SU-DHL-6 (cell line): ENCODE results near the gene EN1.

Experiments used
- H2AFZ ChIP-seq: fragments of 200-600 bp; sonication (generic); 2 replicates; pipeline ENCODE4 v1.6.1; 2014; ENCODE audit warnings: low read depth, mild to moderate bottlenecking, moderate library complexity, mixed read lengths, antibody characterized with exemption, low read length; ENCODE audit not compliant: severe bottlenecking
- H3F3A ChIP-seq: fragments of 200-600 bp; shearing (Covaris generic); 2 replicates; pipeline ENCODE4 v1.6.0; 2016; ENCODE audit warnings: antibody characterized with exemption, mild to moderate bottlenecking; ENCODE audit not compliant: insufficient read depth
- H3K27ac ChIP-seq: fragments of 200-600 bp; sonication (generic); 2 replicates; pipeline ENCODE4 v1.5.1; 2016; ENCODE audit warnings: low read depth, mild to moderate bottlenecking, low read length, moderate library complexity, mixed read lengths
- H3K27me3 ChIP-seq: fragments of 200-600 bp; sonication (generic), shearing (Covaris generic); 2 replicates; pipeline ENCODE4 v1.6.0; 2014; ENCODE audit warnings: mild to moderate bottlenecking, low read length
- H3K36me3 ChIP-seq: fragments of 200-600 bp; sonication (generic); 2 replicates; pipeline ENCODE4 v1.6.1; 2014; ENCODE audit warnings: mild to moderate bottlenecking, low read length, mixed read lengths
- H3K4me2 ChIP-seq: fragments of 300-600, 200-600 bp; shearing (Covaris generic), sonication (generic); 2 replicates; pipeline ENCODE4 v1.6.0; 2014; ENCODE audit warnings: low read length, low read depth, mild to moderate bottlenecking; ENCODE audit not compliant: poor library complexity, severe bottlenecking
- H3K4me3 ChIP-seq: fragments of 200-600 bp; sonication (generic); 2 replicates; pipeline ENCODE4 v1.5.1; 2014; ENCODE audit warnings: antibody characterized with exemption, low read length, mild to moderate bottlenecking, mixed read lengths; ENCODE audit not compliant: insufficient read depth, poor library complexity, severe bottlenecking
- H3K79me2 ChIP-seq: fragments of 200-600 bp; sonication (generic); 2 replicates; pipeline ENCODE4 v1.6.1; 2014; ENCODE audit warnings: mild to moderate bottlenecking, low read length, moderate library complexity; ENCODE audit not compliant: insufficient read depth
- H3K9ac ChIP-seq: fragments of 200-600 bp; sonication (generic); 2 replicates; pipeline ENCODE4 v1.7.0; 2014; ENCODE audit warnings: mild to moderate bottlenecking, low read length
- H3K9me2 ChIP-seq: fragments of 200-600 bp; sonication (generic); replicated peaks from 2 replicates; pipeline ENCODE4 v1.6.1; 2014; ENCODE audit warnings: low read length; ENCODE audit not compliant: insufficient read depth
- H3K9me3 ChIP-seq: fragments of 200-600 bp; sonication (generic); 2 replicates; pipeline ENCODE4 v1.6.1; 2014; ENCODE audit warnings: low read length, mixed read lengths; ENCODE audit not compliant: insufficient read depth
- H4K20me1 ChIP-seq: fragments of 200-600 bp; sonication (generic); 2 replicates; pipeline ENCODE4 v1.6.1; 2014; ENCODE audit warnings: low read depth, mild to moderate bottlenecking, antibody characterized with exemption, low read length, moderate library complexity, mixed read lengths
- CTCF ChIP-seq: fragments of 200-600 bp; sonication (generic); IDR thresholded peaks from one replicate; pipeline ENCODE4 v1.5.1; 2017; ENCODE audit warnings: antibody characterized with exemption, mild to moderate bottlenecking, low read length, moderate library complexity; ENCODE audit not compliant: insufficient read depth, poor library complexity, severe bottlenecking
- EZH2phosphoT487 ChIP-seq: fragments of 200-600 bp; sonication (generic), shearing (Covaris generic); conservative IDR thresholded peaks from 2 replicates; pipeline ENCODE4 v1.6.1; 2018; ENCODE audit warnings: mild to moderate bottlenecking, antibody characterized with exemption, low read length, moderate library complexity, mixed read lengths

The EN1 gene

DNA sequence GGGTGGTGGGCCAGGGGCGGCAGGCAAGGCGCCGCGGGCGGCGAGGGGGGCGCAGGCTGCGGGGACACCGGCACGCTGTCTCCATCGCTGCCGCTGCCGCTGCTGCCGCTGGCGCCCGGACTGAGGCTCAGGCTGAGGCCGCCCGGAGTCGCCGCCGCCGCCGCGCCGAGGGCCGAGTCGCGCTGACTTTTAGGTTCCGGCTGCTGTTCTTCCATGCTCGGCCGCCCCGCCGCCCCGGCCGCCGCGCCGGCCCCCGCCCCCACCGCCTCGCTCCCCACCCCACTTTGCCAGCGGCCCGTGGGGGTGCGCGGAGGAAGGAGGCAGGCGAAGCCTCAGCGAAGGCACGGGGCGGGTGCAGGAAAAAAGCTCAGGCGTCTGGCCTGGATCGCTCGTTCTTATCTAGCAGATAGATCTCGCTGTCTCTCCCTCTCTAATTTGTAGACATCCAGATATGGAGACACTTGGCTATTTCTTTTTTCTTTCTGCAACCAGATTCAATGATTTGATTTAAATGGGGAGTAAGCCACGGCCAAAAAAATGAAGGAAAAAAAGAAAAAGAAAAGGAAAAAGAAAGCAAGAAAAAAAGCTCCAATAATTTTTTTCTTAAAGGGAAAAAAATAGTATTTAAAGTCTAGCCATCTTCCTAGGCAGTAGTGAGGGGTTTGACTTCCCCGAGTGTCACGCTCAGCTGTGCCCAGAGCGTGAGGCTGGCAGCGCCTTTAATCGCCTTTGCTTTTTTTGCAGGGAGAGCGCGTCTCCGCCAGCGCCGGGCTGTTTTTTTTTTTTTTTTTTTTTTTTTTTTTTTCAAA is at the start of gene EN1:
Gene EN1, minus strand, starts transcription at position 696 of the 809 bp plus-strand sequence. Its CDS starts 481 bp downstream, at position 215.
- H3K79me2 ChIP-seq = no peaks in the 10 kb centered on the region
- no peak within 1 kb of the TSS for H3K4me2 ChIP-seq
- no peak within 1 kb of the TSS for H3K27ac ChIP-seq
- H2AFZ ChIP-seq = no peak within 1 kb of the TSS
- H3K9ac ChIP-seq = no peak within 1 kb of the TSS
- no peaks in the 10 kb centered on the region for H3K9me3 ChIP-seq
- no peaks in the 10 kb centered on the region for H3K9me2 ChIP-seq
- no peaks in the 10 kb centered on the region for H3K27me3 ChIP-seq
- no peaks in the 10 kb centered on the region for H3K36me3 ChIP-seq
- TF ChIP-seq EZH2phosphoT487 (no peak), CTCF (no peak)
- no peak within 1 kb of the TSS for H3K4me3 ChIP-seq
- H3F3A ChIP-seq = no peaks in the 10 kb centered on the region
- no peaks in the 10 kb centered on the region for H4K20me1 ChIP-seq

DNA sequence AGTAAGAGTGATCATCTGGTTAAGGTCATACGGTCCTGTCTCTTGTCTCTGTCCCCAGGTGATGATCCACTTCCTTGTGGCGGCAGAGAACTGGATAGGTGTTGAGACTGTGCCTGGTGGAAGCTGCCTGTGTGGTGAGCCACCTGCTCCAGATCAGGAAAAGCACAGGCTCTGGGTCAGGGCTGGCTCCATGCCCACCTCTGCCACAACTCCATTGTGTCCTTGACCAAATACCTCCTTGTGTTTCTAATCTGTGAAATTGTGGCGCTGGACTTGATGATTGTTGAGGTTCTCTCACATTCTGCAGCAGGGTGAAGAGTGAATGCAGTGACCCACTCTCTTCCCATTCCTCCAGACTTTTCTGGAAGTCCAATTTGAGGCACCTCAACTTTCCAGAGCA is 45.7 kb upstream of the EN1 start:
- H3F3A ChIP-seq = no peaks in the 10 kb centered on the region
- H3K79me2 ChIP-seq = no peaks in the 10 kb centered on the region
- no peak overlapping the region for H3K9ac ChIP-seq
- H2AFZ ChIP-seq = no peak overlapping the region
- no peaks in the 10 kb centered on the region for H3K9me3 ChIP-seq
- H3K27me3 ChIP-seq = no peaks in the 10 kb centered on the region
- no peak overlapping the region for H3K4me2 ChIP-seq
- H3K36me3 ChIP-seq = no peaks in the 10 kb centered on the region
- H4K20me1 ChIP-seq = no peaks in the 10 kb centered on the region
- H3K4me3 ChIP-seq = no peak overlapping the region
- TF ChIP-seq EZH2phosphoT487 (no peak), CTCF (no peak)
- no peak overlapping the region for H3K27ac ChIP-seq
- no peaks in the 10 kb centered on the region for H3K9me2 ChIP-seq

GRCh38 chr2:118889995-118890394 is 42.5 kb upstream of the EN1 start:
- no peak overlapping the region for H2AFZ ChIP-seq
- H3K4me3 ChIP-seq = no peak overlapping the region
- no peak overlapping the region for H3K4me2 ChIP-seq
- no peaks in the 10 kb centered on the region for H3K36me3 ChIP-seq
- no peak for TF ChIP-seq CTCF
- TF ChIP-seq EZH2phosphoT487 = no peak
- no peaks in the 10 kb centered on the region for H3K9me3 ChIP-seq
- H4K20me1 ChIP-seq = no peaks in the 10 kb centered on the region
- no peaks in the 10 kb centered on the region for H3F3A ChIP-seq
- no peaks in the 10 kb centered on the region for H3K9me2 ChIP-seq
- no peaks in the 10 kb centered on the region for H3K79me2 ChIP-seq
- no peaks in the 10 kb centered on the region for H3K27me3 ChIP-seq
- H3K9ac ChIP-seq = no peak overlapping the region
- no peak overlapping the region for H3K27ac ChIP-seq
